ENCODE measurements around the gene PTPRD.
"Not testable (repeated sequence)": the region's sequence is repeated elsewhere in the genome, so short reads cannot be mapped to it uniquely, and the experiment has no call there.

Gene PTPRD

DNA sequence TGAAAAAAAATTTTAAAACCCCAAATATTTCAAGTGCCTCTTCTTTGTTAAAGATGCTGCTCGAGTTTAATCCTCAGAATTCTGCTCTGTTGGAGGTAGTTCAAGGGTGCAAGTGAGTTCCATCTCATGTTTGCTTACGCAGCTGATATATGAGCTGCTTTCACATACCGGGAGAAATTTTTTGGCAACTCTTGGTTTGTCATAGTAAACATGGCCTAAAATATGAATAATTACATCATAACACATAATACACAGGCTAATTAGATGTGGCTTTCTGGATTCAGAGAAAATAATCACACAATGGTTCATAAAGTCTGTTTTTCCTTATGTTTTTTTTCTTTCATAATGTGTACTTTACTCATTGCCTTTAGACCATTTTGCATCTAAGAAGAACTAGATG lies 1134.1 kb downstream of the PTPRD start:
- no peak overlapping the region for H3K4me3 ChIP-seq (ENCODE audit: low read depth, low read length)
- TF ChIP-seq, protein P1, sequence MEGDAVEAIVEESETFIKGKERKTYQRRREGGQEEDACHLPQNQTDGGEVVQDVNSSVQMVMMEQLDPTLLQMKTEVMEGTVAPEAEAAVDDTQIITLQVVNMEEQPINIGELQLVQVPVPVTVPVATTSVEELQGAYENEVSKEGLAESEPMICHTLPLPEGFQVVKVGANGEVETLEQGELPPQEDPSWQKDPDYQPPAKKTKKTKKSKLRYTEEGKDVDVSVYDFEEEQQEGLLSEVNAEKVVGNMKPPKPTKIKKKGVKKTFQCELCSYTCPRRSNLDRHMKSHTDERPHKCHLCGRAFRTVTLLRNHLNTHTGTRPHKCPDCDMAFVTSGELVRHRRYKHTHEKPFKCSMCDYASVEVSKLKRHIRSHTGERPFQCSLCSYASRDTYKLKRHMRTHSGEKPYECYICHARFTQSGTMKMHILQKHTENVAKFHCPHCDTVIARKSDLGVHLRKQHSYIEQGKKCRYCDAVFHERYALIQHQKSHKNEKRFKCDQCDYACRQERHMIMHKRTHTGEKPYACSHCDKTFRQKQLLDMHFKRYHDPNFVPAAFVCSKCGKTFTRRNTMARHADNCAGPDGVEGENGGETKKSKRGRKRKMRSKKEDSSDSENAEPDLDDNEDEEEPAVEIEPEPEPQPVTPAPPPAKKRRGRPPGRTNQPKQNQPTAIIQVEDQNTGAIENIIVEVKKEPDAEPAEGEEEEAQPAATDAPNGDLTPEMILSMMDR (conservative IDR thresholded peaks at IDR 0.05; ENCODE audit: low read depth, low read length), result no peak
- DNase-seq (ENCODE audit: low read depth), result no peak

DNA sequence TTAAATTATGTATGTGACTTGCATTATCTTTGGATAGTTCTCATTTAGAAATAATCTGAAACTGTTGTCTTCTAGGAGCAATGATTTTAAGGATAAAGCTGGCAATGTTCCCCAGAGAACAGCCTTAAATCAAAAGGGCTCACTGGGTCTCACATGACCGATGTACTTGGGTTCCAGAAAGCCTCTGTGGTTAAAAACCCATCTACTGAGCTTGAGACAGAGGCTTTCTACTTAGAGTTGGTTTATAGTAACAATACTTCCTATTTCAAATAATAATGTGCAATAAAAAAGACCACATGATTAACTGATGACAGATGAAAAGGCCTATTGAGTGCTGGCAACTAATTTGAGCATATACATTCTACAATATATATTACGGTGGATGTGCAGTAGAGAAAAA lies 1143.5 kb downstream of the PTPRD start:
- DNase-seq (ENCODE audit: low read depth), result no peak
- H3K4me3 ChIP-seq (ENCODE audit: low read depth, low read length), result no peak overlapping the region
- TF ChIP-seq, protein P1 (conservative IDR thresholded peaks at IDR 0.05; ENCODE audit: low read depth, low read length), result no peak

DNA sequence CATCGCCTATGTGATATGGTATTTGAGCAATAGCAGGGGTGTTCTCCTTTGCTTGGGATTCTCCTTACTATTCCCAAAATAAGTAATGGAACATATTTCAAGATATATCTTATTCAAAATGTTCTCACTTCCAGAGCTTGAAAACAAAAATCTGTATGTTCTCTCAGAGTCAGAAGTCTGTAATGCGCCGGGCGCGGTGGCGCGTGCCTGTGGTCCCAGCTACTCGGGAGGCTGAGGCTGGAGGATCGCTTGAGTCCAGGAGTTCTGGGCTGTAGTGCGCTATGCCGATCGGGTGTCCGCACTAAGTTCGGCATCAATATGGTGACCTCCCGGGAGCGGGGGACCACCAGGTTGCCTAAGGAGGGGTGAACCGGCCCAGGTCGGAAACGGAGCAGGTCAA lies 1170.9 kb downstream of the PTPRD start:
- H3K4me3 ChIP-seq (ENCODE audit: low read depth, low read length); DNase-seq (ENCODE audit: low read depth): not testable (repeated sequence)

DNA sequence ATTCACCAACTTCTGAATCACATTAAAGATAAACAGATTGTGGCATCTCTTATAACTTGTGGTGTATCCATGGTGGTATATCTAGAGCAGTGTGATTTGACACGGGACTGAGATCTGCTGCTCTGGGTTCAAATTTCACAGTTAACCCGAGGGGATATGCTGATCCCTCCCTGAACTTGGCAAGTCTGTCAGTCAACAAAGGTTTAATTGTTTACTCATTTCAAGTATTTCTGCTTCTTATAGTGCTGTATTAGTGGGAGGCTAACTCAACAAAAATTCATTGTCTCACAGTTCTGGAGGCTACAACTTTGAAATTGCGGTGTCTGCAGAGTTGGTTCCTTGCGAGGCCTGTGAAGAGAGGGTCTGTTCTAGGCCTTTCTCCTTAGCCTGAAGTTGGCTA lies 1175.2 kb downstream of the PTPRD start:
- DNase-seq (ENCODE audit: low read depth), result no peak
- no peak overlapping the region for H3K4me3 ChIP-seq (ENCODE audit: low read depth, low read length)
- TF ChIP-seq, protein P1 (conservative IDR thresholded peaks at IDR 0.05; ENCODE audit: low read depth, low read length), result no peak

DNA sequence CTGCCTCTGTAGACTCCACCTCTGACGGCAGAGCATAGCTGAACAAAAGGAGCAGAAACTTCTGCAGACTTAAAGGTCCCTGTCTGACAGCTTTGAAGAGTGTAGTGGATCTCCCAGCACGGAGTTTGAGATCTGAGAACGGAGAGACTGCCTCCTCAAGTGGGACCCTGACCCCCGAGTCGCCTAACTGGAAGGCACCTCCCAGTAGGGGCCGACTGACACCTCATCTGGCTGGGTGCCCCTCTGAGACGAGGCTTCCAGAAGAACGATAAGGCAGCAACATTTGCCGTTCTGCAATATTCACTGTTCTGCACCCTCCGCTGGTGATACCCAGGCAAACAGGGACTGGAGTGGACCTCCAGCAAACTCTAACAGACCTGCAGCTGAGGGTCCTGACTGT lies 1186.3 kb downstream of the PTPRD start:
- H3K4me3 ChIP-seq (ENCODE audit: low read depth, low read length); DNase-seq (ENCODE audit: low read depth): not testable (repeated sequence)

DNA sequence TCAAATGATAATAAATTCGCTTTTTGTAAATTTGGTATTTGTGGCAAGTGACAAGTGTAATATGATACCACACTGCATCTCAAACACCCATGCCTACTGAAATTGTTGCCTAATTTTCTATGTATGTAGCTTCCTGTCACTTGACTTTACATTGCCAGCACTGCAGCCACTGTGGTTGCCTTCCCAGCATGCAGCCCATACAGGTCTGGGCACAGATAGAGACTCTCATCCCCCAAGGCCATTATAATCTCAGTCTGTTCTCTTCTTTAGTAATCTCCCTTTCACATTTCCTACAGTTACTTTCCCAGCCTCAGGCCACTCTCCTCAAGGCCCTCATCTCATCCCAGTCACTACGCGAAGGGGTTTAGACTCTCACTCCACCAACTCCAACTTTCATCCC lies 1200.6 kb downstream of the PTPRD start:
- TF ChIP-seq, protein P1 (conservative IDR thresholded peaks at IDR 0.05; ENCODE audit: low read depth, low read length), result no peak

DNA sequence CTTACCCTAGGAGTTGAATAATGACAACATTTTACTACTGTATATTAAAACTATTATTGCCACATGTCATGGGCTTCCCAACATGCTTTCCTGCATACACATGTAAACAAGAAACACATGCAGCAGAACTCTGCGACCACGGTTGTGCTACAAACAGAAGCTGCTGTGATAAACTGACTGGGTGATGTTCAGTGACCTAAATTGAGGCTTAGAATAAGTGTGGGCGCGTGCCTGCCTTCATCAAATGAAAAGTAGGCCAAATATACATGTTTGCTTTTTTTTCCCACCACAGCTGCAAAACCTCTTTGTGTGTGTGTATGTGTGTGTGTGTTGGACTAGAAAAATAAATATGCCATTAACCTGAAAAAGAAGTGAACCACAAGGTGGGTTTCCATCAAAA lies 1202.1 kb downstream of the PTPRD start:
- no peak overlapping the region for H3K4me3 ChIP-seq (ENCODE audit: low read depth, low read length)
- no peak for DNase-seq (ENCODE audit: low read depth)
- TF ChIP-seq, protein P1 (conservative IDR thresholded peaks at IDR 0.05; ENCODE audit: low read depth, low read length), result no peak

More for the DNA sequence above, 1200.6 kb downstream of the PTPRD start:
- no peak for DNase-seq (ENCODE audit: low read depth)
- no peak overlapping the region for H3K4me3 ChIP-seq (ENCODE audit: low read depth, low read length)

DNA sequence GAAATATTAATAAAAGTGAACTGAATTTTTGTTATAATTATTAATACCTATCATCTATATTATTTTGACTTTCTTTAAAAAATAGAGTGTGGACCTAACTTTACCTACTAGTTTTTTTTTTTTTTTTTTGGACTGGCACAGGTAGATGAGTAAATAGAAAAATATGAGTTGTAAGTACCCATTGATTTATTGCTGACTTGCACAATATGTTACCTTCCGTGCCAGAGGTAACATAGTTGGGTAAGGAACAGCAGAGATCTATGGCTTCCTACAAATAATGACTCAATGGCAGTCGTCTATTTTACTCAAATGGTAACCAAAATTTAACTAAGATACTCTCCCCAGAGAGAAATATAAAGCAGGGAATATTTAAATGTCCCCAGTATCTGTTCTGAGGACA lies 1212.8 kb downstream of the PTPRD start:
- TF ChIP-seq, protein P1 (conservative IDR thresholded peaks at IDR 0.05; ENCODE audit: low read depth, low read length), result no peak
- no peak overlapping the region for H3K4me3 ChIP-seq (ENCODE audit: low read depth, low read length)
- no peak for DNase-seq (ENCODE audit: low read depth)

Measured in choroid plexus epithelial cell (primary cell).